Common myeloid progenitor, CD34-positive (primary cell): Measurements from ENCODE around the gene TARBP1.

Source experiments
- CTCF ChIA-PET: fragments of 350-600 bp; sonication (Branson Sonifier 250); formaldehyde crosslinking; loops from one replicate; lab custom pipeline; 2021; ENCODE audit warnings: antibody characterized with exemption; lab: Charles Lee
- POLR2A ChIA-PET: fragments of 350-600 bp; sonication (Branson Sonifier 250); formaldehyde crosslinking; loops from one replicate; lab custom pipeline; 2021; ENCODE audit warnings: antibody characterized with exemption; lab: Charles Lee
- DNase-seq, 3 donors: peaks; one replicate each; pipeline versions ENCODE4 v3.0.0 to v3.0.0-alpha.2; 2013
- H3K27ac ChIP-seq, 2 experiments: 1 replicate in 1 of 2; 2 replicates in 1 of 2; pipeline ENCODE4 v1.7.0; 2013; ENCODE audit warnings: inconsistent platforms in 2 of 2, low read length in 2 of 2, mild to moderate bottlenecking in 2 of 2, low read depth in 1 of 2, moderate library complexity in 1 of 2; ENCODE audit not compliant: severe bottlenecking in 2 of 2, insufficient read depth in 1 of 2, poor library complexity in 1 of 2
- H3K27me3 ChIP-seq, 5 experiments: replicated peaks in 2 of 5; 1 replicate in 3 of 5; 2 replicates in 2 of 5; pipeline versions ENCODE4 v1.6.1 to v1.7.0; 2013; ENCODE audit warnings: low read length in 4 of 5, mild to moderate bottlenecking in 2 of 5, moderate library complexity in 2 of 5, inconsistent platforms in 1 of 5; ENCODE audit not compliant: insufficient read depth in 5 of 5, control insufficient read depth in 4 of 5
- H3K36me3 ChIP-seq, 4 experiments: 1 replicate in 2 of 4; 2 replicates in 2 of 4; pipeline versions ENCODE4 v1.6.1 to v1.7.0; 2013; ENCODE audit warnings: low read length in 3 of 4, control low read depth in 1 of 4, mild to moderate bottlenecking in 1 of 4; ENCODE audit not compliant: control insufficient read depth in 4 of 4, insufficient read depth in 4 of 4
- H3K4me1 ChIP-seq, 4 experiments: 1 replicate in 3 of 4; 2 replicates in 1 of 4; pipeline versions ENCODE4 v1.6.1 to v1.7.1; 2013; ENCODE audit warnings: low read length in 3 of 4, mild to moderate bottlenecking in 3 of 4, control low read depth in 1 of 4, inconsistent platforms in 1 of 4, moderate library complexity in 1 of 4; ENCODE audit not compliant: control insufficient read depth in 4 of 4, insufficient read depth in 4 of 4; ENCODE audit errors: control extremely low read depth in 1 of 4
- H3K4me3 ChIP-seq, 7 experiments: 1 replicate in 4 of 7; 2 replicates in 3 of 7; pipeline versions ENCODE4 v1.5.1 to v1.7.0; 2013; ENCODE audit warnings: mild to moderate bottlenecking in 7 of 7, low read length in 6 of 7, moderate library complexity in 6 of 7, inconsistent platforms in 2 of 7, low read depth in 2 of 7, control low read depth in 1 of 7; ENCODE audit not compliant: insufficient read depth in 4 of 7, control insufficient read depth in 1 of 7; ENCODE audit errors: extremely low read depth in 1 of 7
- H3K9me3 ChIP-seq, 5 experiments: 1 replicate in 4 of 5; 2 replicates in 1 of 5; pipeline versions ENCODE4 v1.6.1 to v1.7.1; 2013; ENCODE audit warnings: low read length in 4 of 5, mild to moderate bottlenecking in 2 of 5, inconsistent platforms in 1 of 5, low read depth in 1 of 5, moderate library complexity in 1 of 5; ENCODE audit not compliant: control insufficient read depth in 4 of 5, insufficient read depth in 2 of 5; ENCODE audit errors: control extremely low read depth in 1 of 5
- WGBS: methylation state at CpG from one replicate; pipeline ENCODE4 v1.1.5; 2013; ENCODE audit not compliant: insufficient coverage; 5-methylcytosine and 5-hydroxymethylcytosine counted together

The TARBP1 gene

DNA sequence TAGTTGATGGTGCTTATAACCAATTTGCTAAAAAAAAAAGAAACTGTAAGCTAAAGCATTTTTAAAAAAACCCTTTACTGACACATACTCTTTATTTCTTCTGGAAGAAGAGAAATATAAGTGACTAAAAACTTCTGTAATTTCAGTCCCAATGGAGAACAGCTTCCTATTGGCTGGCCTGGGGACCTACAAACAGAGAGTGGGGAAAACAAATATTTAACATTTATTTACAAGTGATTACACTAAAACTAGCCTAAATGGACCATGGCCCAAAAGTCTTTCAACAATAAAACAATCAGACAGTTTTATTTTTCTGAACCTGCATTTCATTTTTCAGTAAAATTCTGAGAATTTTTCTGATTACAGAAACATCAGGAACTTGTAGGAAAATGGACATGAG lies 15.2 kb downstream of the TARBP1 start:
- POLR2A ChIA-PET: interaction anchor here (0.6 kb wide), 1 partner anchor 205 kb away, joined by 3 read pairs; no protein-coding TSS in a partner anchor
- no peak overlapping the region for H3K4me3 ChIP-seq
- H3K27ac ChIP-seq: no peak overlapping the region
- CTCF ChIA-PET: no interaction called here
- DNase-seq: no peak
- peaks cover 17 to 76% (median 52%) of the 10 kb centered on the region in 4 experiments for H3K36me3 ChIP-seq
- peaks cover 0 to 13% (median 4%) of the 10 kb centered on the region in 4 experiments for H3K4me1 ChIP-seq
- H3K27me3 ChIP-seq: no peaks in the 10 kb centered on the region
- H3K9me3 ChIP-seq: no peaks in the 10 kb centered on the region

DNA sequence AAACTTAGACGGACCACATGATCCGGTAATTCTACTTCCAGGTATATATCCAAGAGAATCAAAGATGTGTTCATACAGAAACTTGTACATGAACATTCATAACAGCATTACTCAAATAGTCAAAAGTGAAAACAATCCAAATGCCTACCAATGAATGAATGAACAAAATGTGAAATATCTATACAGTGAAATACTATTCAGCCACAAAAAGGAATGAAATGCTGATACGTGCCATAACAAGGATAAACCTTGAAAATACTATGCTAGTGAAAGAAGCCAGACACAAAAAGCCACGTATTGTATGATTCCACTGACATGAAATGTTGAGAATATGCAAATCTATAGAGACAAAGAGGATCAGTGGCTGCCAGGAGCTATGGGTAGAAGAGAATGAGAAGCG lies 18.3 kb downstream of the TARBP1 start:
- Histone ChIP-seq H3K4me3 (no peak overlapping the region), H3K9me3 (no peaks in the 10 kb centered on the region), H3K27ac (no peak overlapping the region), H3K27me3 (no peaks in the 10 kb centered on the region), H3K36me3 (peaks cover 20 to 76% (median 47%) of the 10 kb centered on the region in 4 experiments), H3K4me1 (peaks cover 0 to 5% (median 1%) of the 10 kb centered on the region in 4 experiments)
- WGBS: 95% methylated on average over 2 of the region's 5 CpGs
- ChIA-PET POLR2A (no interaction called here), CTCF (no interaction called here)
- no peak for DNase-seq

- no peak overlapping the region for H3K4me3 ChIP-seq
- no peaks in the 10 kb centered on the region for H3K4me1 ChIP-seq
- peaks cover 25 to 74% (median 45%) of the 10 kb centered on the region in 4 experiments for H3K36me3 ChIP-seq
- 100% methylated on average over 3 of the region's 6 CpGs for WGBS
- no peak for DNase-seq
- CTCF ChIA-PET: interaction anchor here (1.2 kb wide), 1 partner anchor 52 kb away, joined by 3 read pairs; no protein-coding TSS in a partner anchor
- H3K27me3 ChIP-seq: no peaks in the 10 kb centered on the region
- no peak overlapping the region for H3K27ac ChIP-seq
- POLR2A ChIA-PET: no interaction called here
- H3K9me3 ChIP-seq: no peaks in the 10 kb centered on the region
Observed at GRCh38 chr1:234458352-234459017, 20.5 kb downstream of the TARBP1 start.

DNA sequence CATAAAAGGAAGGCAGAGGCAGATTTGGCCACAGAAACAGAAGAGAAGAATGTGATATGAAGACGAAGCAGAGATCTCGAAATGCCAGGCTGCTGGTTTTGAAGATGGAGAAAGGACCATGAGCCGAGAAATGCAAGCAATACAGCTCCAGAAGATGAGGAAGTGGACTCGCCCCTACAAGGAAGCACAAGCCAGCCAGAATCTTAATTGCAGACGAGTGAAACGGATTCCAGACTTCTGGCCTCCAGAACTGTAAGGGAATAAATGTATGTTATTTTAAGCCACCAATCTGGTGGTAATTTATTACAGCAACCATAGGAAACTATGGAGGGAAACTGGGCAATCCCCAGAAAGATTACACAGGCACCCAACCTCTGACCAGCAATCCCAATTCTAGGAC lies 24.1 kb downstream of the TARBP1 start:
- 97% methylated on average over 4 of the region's 6 CpGs for WGBS
- H3K4me1 ChIP-seq: no peaks in the 10 kb centered on the region
- H3K27me3 ChIP-seq: no peaks in the 10 kb centered on the region
- peaks cover 22 to 65% (median 41%) of the 10 kb centered on the region in 4 experiments for H3K36me3 ChIP-seq
- POLR2A ChIA-PET: interaction anchor here (0.6 kb wide), 1 partner anchor 156 kb away, joined by 3 read pairs; no protein-coding TSS in a partner anchor
- no peak overlapping the region for H3K27ac ChIP-seq
- H3K4me3 ChIP-seq: no peak overlapping the region
- DNase-seq: no peak
- CTCF ChIA-PET: no interaction called here
- no peaks in the 10 kb centered on the region for H3K9me3 ChIP-seq

DNA sequence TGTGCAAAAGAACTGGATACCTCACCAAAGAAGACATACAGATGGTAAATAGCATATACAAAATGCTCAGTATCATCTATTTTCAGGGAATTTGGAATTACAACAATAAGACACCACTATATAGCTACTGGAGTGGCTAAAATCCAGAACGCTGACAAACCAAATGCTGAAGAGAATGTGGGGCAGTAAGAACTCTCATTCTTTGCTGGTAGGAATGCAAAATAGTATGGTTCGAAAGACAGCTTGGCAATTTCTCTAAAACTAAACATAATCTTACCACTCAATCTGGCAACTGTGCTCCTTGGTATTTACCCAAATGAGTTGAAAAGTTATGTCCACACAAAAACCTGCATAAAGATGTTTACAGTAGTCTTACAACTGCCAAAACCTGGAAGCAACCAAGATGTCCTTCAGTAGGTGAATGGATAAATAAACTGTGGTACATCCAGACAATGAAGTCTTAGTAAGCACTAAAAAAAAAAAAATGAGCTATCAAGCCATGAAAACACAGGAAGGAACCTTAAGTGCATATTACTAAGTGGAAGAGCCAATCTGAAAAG lies 26.5 kb downstream of the TARBP1 start:
- ChIA-PET CTCF (interaction anchor here (1.0 to 2.0 kb wide), 2 partner anchors 12 to 16 kb away, joined by 3 to 4 read pairs; no protein-coding TSS in a partner anchor), POLR2A (no interaction called here)
- peaks cover 23 to 75% (median 44%) of the 10 kb centered on the region in 4 experiments for H3K36me3 ChIP-seq
- H3K4me3 ChIP-seq: no peak overlapping the region
- no CpG with 5 or more reads among the region's 2 CpGs for WGBS
- H3K4me1 ChIP-seq: no peaks in the 10 kb centered on the region
- no peak overlapping the region for H3K27ac ChIP-seq
- DNase-seq: no peak
- H3K27me3 ChIP-seq: no peaks in the 10 kb centered on the region
- no peaks in the 10 kb centered on the region for H3K9me3 ChIP-seq

GRCh38 chr1:234440348-234440747 lies 38.6 kb downstream of the TARBP1 start:
- WGBS: 94% methylated on average over 2 of the region's 3 CpGs
- no peak overlapping the region for H3K27ac ChIP-seq
- no peaks in the 10 kb centered on the region for H3K4me1 ChIP-seq

GRCh38 chr1:234438579-234438978 lies 40.4 kb downstream of the TARBP1 start:
- H3K27ac ChIP-seq: no peak overlapping the region
- no peak for DNase-seq
- H3K4me3 ChIP-seq: no peak overlapping the region
- POLR2A ChIA-PET: no interaction called here
- H3K27me3 ChIP-seq: no peaks in the 10 kb centered on the region
- WGBS: 100% methylated on average over 3 of the region's 4 CpGs
- H3K9me3 ChIP-seq: peaks cover 5 to 20% (median 13%) of the 10 kb centered on the region in 5 experiments
- CTCF ChIA-PET: interaction anchor here (1.0 to 1.3 kb wide), 2 partner anchors 23 to 130 kb away, joined by 3 read pairs; no protein-coding TSS in a partner anchor
- H3K36me3 ChIP-seq: peaks cover 30 to 74% (median 57%) of the 10 kb centered on the region in 4 experiments
- H3K4me1 ChIP-seq: no peaks in the 10 kb centered on the region

More at GRCh38 chr1:234440348-234440747, 38.6 kb downstream of the TARBP1 start:
- POLR2A ChIA-PET: no interaction called here
- Histone ChIP-seq H3K4me3 (peak overlapping the region in 1 of 7 experiments; percentile 14), H3K9me3 (peaks cover 5 to 20% (median 13%) of the 10 kb centered on the region in 5 experiments), H3K36me3 (peaks cover 30 to 79% (median 59%) of the 10 kb centered on the region in 4 experiments), H3K27me3 (no peaks in the 10 kb centered on the region)
- peak in 2 of 3 donors; percentile 28 to 59 for DNase-seq
- CTCF ChIA-PET: interaction anchor here (0.5 to 1.4 kb wide), 2 partner anchors 12 to 680 kb away, joined by 3 read pairs; no protein-coding TSS in a partner anchor
